Measurements from ENCODE around the gene DOCK6.
A peak's percentile ranks its signal among the peaks of the same experiment; 100 is the strongest.

Gene DOCK6

GRCh38 chr19:11159598-11160439, 102.5 kb downstream of the DOCK6 start:
- H3K9me3 Mint-ChIP-seq, result no peaks in the 10 kb centered on the region
- H3K4me3 Mint-ChIP-seq, result no peak overlapping the region
- ATAC-seq (no peak), DNase-seq (no peak)
- H3K4me1 Mint-ChIP-seq, result peaks cover 9% of the 10 kb centered on the region
- no peak overlapping the region for H3K27ac Mint-ChIP-seq
- no peaks in the 10 kb centered on the region for H3K36me3 Mint-ChIP-seq (ENCODE audit: low read depth)
- no peaks in the 10 kb centered on the region for H3K27me3 Mint-ChIP-seq

DNA sequence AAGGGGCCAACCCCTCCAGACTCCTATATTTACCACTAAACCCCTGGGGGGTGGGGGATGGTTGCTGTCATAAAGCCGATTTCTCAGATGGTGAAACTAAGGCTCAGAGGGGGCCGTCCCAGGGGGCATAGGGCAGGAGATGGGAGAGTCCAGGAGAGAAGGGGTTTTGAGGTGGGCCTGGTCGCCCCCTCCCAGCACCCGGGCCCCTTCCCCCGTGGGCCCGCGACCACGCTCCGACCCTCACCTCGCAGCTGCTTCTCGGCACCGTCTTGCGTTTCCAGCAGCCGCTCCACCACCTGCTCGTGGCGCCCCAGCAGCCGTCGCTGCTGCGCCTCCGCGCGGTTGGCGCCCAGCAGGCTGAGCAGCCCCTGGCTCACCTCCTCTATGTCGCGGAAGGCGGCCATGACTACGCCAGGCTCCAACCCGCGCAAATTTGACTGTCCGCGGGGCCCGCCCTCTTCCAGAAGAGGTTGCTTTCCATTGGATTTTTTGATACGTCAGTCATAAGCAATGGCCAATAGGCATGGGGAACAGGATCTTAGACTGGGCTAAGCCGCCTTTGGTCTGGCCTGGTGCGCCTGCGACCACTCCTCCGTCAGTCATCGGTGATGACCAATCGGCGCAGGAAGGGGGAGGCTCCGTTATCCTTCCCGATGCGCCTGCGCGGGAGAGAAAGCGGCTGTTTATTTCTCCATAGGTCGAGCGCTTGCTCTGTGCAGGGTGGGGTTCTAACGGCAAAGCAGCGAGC, 106.8 kb downstream of the DOCK6 start, which contains the start of gene SPC24:
TSS of gene SPC24 (minus strand) at position 410 of the 748 bp plus-strand sequence. CDS start at position 404, 6 bp downstream.
- Mint-ChIP-seq H3K27ac (peak within 1 kb of the TSS; percentile 80), H3K4me1 (peaks cover 16% of the 10 kb centered on the region), H3K36me3 (ENCODE audit: low read depth) (peaks cover 11% of the 10 kb centered on the region)

DNA sequence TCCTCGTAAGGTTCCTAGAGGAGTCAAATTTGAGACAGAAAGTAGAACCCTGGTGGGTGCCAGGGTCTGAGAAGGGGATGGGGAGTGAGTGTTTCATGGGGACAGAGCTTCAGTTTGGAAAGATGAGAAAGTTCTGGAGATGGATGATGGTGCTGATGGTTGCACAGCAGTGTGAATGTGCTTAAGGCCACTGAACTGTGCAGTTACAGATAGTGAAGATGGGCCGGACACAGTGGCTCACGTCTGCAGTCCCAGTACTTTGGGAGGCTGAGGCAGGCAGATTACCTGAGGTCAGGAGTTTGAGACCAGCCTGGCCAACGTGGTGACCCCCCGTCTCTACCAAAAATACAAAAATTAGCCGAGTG, 107.7 kb downstream of the DOCK6 start:
- Mint-ChIP-seq H3K9me3 (no peaks in the 10 kb centered on the region), H3K27me3 (no peaks in the 10 kb centered on the region), H3K27ac (peak overlapping the region; percentile 29)

More for the DNA sequence above, 106.8 kb downstream of the DOCK6 start, which contains the start of gene SPC24:
- Mint-ChIP-seq H3K27me3 (no peaks in the 10 kb centered on the region), H3K4me3 (peak within 1 kb of the TSS; percentile 84), H3K9me3 (no peaks in the 10 kb centered on the region)
- ATAC-seq (peak; percentile 99), DNase-seq (peak; percentile 92)

GRCh38 chr19:11152318-11153062, 109.8 kb downstream of the DOCK6 start:
- H3K4me3 Mint-ChIP-seq, result no peak overlapping the region
- no peak overlapping the region for H3K27ac Mint-ChIP-seq
- H3K36me3 Mint-ChIP-seq (ENCODE audit: low read depth), result peaks cover 17% of the 10 kb centered on the region
- DNase-seq (no peak), ATAC-seq (no peak)
- H3K4me1 Mint-ChIP-seq, result peaks cover 16% of the 10 kb centered on the region
- H3K9me3 Mint-ChIP-seq, result no peaks in the 10 kb centered on the region
- H3K27me3 Mint-ChIP-seq, result no peaks in the 10 kb centered on the region

More for the DNA sequence above, 107.7 kb downstream of the DOCK6 start:
- Mint-ChIP-seq H3K36me3 (ENCODE audit: low read depth) (peaks cover 11% of the 10 kb centered on the region), H3K4me1 (peaks cover 16% of the 10 kb centered on the region), H3K4me3 (peak overlapping the region; percentile 84)
- ATAC-seq (no peak), DNase-seq (no peak)

DNA sequence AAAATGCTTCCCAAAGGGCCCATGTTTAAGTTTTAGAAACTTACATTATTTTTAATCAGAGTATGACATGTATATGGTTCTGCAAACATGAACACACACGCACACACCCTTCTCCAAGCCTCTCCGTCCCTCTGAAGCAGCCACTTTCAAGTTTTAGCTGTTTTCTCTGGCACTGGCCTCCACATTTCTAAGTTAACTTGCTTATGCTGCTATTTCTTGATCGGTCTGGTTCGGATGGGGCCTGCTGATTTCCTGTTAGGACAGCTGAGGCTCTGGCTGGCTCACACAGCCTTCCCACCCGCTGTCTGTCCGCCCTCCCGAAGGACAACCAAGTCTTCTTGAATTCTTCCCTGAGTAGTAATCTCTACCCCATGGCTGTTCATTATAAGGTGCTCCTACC, 111.1 kb downstream of the DOCK6 start:
- peaks cover 14% of the 10 kb centered on the region for H3K4me1 Mint-ChIP-seq
- H3K27ac Mint-ChIP-seq, result no peak overlapping the region
- H3K36me3 Mint-ChIP-seq (ENCODE audit: low read depth), result peaks cover 20% of the 10 kb centered on the region
- H3K9me3 Mint-ChIP-seq, result no peaks in the 10 kb centered on the region
- H3K4me3 Mint-ChIP-seq, result no peak overlapping the region
- DNase-seq (no peak), ATAC-seq (no peak)
- no peaks in the 10 kb centered on the region for H3K27me3 Mint-ChIP-seq
